ENCODE data around the gene MSRB2. TPM values are rescaled to one million over a fixed set of nuclear protein-coding genes. Genes with fewer than 3 reads are reported as not detected.

The MSRB2 gene
- total and polyA plus RNA-seq, 2 of the 8 experiments (the other 6 are each of a cell fraction or from before 2014, with no cell fraction given), result 11.0 to 13.9 TPM

- no peak for TF ChIP-seq EP300 (IDR thresholded peaks at IDR 0.05; ENCODE audit: borderline replicate concordance in 1 of 2, low read depth in 2 of 2, low read length in 2 of 2)
- no peak for TF ChIP-seq USF2 (IDR thresholded peaks at IDR 0.05; ENCODE audit: low read length)
- TF ChIP-seq JUN (IDR thresholded peaks at IDR 0.05; ENCODE audit: low read depth, low read length), result no peak
- no peak for TF ChIP-seq POLR2A (IDR thresholded peaks at IDR 0.05; ENCODE audit: control extremely low read depth in 1 of 2, low read depth in 2 of 2, low read length in 2 of 2)
- TF ChIP-seq CREB1 (IDR thresholded peaks at IDR 0.05), result no peak
- no peak for TF ChIP-seq KDM5A (IDR thresholded peaks at IDR 0.05; ENCODE audit: low read length)
- TF ChIP-seq BACH1 (IDR thresholded peaks at IDR 0.05; ENCODE audit: low read length), result no peak
- TF ChIP-seq ASH2L (IDR thresholded peaks at IDR 0.05; ENCODE audit: low read length), result no peak
- no peak for TF ChIP-seq SP4 (IDR thresholded peaks at IDR 0.05; ENCODE audit: low read length)
- TF ChIP-seq POLR2AphosphoS5 (IDR thresholded peaks at IDR 0.05; ENCODE audit: low read depth, low read length), result no peak
Measured at GRCh38 chr10:23047201-23048050, 48.0 kb upstream of the MSRB2 start (continued).
